Measurements from ENCODE around the gene ATP6V0C.
"Not testable (repeated sequence)": the region's sequence is repeated elsewhere in the genome, so short reads cannot be mapped to it uniquely, and the experiment has no call there.

The ATP6V0C gene

DNA sequence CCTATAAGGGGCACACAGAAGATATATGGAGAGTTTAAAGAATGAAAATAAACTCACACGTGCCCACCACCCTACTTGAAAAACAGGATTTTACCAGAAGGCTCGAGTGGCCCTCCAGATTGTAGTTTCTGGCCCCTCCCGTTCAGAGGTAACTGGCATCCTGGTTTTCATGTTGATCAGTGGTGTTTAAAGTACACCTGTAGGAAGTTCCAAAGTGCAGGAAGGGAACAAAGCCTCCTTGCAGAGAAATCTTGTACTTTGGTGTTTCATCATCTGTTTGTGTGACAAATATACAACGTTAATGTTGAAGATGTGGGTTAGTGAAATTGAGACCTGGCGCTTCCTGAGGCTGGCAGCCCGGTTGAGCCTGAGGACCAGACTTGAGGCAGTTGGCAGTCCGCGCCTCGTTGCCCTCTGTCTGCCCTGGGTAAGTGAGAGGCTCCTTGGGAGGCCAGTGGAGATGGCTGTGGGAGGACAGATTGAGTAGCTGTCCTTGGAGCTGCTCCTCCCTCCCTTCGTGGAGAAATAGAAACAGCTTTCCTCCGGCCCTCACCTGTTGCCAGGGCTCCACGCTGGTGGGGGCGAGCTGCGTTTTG, 36.6 kb downstream of the ATP6V0C start:
- H3K4me3 ChIP-seq (ENCODE audit: low read depth in 1 of 2, low read length in 2 of 2); H3K4me1 ChIP-seq (ENCODE audit: control insufficient read depth in 1 of 2, insufficient read depth in 2 of 2, low read length in 2 of 2); H3K27me3 ChIP-seq (ENCODE audit: low read depth, low read length); H3K27ac ChIP-seq (ENCODE audit: low read length); H3K9me3 ChIP-seq (ENCODE audit: control insufficient read depth in 1 of 2, low read length in 2 of 2); H3K36me3 ChIP-seq (ENCODE audit: control insufficient read depth in 1 of 2, insufficient read depth in 2 of 2, low read length in 2 of 2): not testable (repeated sequence)

DNA sequence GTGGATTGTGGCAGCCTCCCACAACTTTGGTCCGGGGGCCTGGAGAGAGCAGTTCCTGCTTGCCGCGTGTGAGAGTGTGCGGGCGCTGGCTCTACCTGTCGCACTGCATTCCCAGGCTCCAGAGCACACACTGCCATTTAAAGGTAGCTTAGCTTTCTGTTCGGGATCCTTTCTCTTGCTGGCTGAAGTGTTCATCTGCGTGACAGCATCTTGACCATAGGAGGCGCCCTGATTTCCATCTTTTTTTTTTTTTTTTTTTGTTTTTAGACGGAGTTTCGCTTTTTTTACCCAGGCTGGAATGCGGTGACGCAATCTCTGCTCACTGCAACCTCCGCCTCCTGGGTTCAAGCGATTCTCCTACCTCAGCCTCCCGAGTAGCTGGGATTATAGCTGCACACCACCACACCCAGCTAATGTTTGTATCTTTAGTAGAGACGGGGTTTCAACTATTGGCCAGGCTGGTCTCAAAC, 37.7 kb downstream of the ATP6V0C start:
- H3K4me1 ChIP-seq (ENCODE audit: control insufficient read depth in 1 of 2, insufficient read depth in 2 of 2, low read length in 2 of 2); H3K4me3 ChIP-seq (ENCODE audit: low read depth in 1 of 2, low read length in 2 of 2); H3K27me3 ChIP-seq (ENCODE audit: low read depth, low read length); H3K27ac ChIP-seq (ENCODE audit: low read length); H3K36me3 ChIP-seq (ENCODE audit: control insufficient read depth in 1 of 2, insufficient read depth in 2 of 2, low read length in 2 of 2); H3K9me3 ChIP-seq (ENCODE audit: control insufficient read depth in 1 of 2, low read length in 2 of 2): not testable (repeated sequence)

DNA sequence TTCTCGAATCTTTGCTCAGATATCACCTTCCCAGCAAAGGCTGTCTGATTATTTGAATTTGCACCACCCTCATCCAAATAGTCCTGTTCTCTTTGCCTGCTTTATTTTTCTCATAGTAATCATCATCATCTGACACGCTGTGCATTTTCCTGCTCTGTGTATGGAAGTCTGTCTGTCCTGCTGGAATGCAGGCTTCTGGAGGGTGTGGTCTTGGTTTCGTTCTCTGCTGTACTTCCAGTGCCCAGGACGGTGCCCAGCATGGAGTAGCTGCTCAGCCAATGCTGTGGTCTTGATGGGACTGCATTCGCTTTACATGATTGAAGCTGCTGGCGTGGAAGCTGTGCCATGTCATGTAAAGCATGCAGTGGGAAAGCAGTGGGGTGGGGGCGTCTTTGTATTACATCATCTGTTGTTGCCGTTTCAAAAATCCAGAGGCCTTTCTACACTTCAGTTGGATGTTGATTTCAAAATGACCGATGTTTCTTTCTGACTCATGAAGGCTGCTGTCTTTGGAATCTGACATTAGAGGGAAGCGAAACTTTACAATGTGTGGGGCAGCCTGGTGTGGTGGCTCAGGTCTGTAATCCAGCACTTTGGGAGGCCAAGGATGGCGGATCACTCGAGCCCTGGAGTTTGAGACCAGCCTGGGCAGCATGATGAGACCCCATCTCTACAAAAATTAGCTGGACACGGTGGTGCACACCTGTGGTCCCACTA, 41.1 kb downstream of the ATP6V0C start:
- not testable (repeated sequence) for H3K27me3 ChIP-seq (ENCODE audit: low read depth, low read length); H3K4me1 ChIP-seq (ENCODE audit: control insufficient read depth in 1 of 2, insufficient read depth in 2 of 2, low read length in 2 of 2); H3K4me3 ChIP-seq (ENCODE audit: low read depth in 1 of 2, low read length in 2 of 2); H3K9me3 ChIP-seq (ENCODE audit: control insufficient read depth in 1 of 2, low read length in 2 of 2); H3K27ac ChIP-seq (ENCODE audit: low read length); H3K36me3 ChIP-seq (ENCODE audit: control insufficient read depth in 1 of 2, insufficient read depth in 2 of 2, low read length in 2 of 2)

DNA sequence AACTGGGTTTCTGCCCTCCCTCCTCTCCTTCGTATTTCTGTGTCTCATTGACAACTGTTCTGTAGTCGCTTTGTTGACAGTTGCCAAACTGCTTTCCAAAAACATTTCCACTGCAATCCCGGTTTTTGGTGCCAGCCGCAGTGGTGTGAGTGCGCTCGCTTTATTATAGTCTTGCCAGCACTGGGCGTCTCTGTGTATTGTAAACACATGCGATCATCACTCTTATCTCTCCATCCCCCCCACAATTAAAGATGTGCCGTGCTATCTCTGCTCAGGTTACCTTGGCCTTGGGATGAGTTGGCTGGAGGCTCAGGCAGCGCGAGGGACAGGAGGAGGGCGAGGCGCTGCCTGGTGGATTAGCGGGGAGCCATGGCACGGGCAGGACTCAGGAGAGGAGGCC, 43.4 kb downstream of the ATP6V0C start:
- not testable (repeated sequence) for H3K4me3 ChIP-seq (ENCODE audit: low read depth in 1 of 2, low read length in 2 of 2); H3K36me3 ChIP-seq (ENCODE audit: control insufficient read depth in 1 of 2, insufficient read depth in 2 of 2, low read length in 2 of 2); H3K27me3 ChIP-seq (ENCODE audit: low read depth, low read length); H3K9me3 ChIP-seq (ENCODE audit: control insufficient read depth in 1 of 2, low read length in 2 of 2); H3K4me1 ChIP-seq (ENCODE audit: control insufficient read depth in 1 of 2, insufficient read depth in 2 of 2, low read length in 2 of 2); H3K27ac ChIP-seq (ENCODE audit: low read length)

DNA sequence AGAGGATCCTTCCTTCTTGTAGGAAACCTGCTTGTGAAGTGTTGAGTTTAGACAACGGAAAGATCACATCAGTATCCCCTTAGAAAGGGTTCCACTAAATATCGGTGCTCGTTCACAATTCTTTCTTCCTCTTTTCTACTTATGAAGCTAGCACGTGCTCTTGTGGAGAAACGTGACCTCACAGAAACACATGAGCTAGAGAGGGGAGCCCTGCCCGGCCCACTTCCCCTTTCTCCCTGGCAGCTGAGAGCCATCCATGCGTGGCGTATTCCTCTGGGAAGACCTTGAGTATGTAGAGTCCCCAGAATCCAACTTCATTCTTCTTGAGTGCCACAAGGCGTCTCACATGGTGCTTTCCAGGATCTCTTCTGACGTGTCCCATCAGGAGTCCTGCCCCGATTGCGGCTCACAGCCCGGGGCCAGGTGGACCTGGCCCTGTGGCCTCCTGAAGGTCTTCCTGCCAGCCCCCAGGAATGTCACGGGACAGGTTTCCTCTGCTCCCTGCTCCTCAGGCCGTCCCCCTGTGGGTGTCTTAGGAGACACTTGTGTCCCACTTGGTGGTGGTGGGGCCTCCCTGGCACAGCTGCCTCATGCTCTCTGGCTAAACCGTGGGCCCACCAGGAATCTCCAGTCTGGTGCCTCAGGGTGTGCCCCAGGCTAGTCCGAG, 46.5 kb downstream of the ATP6V0C start:
- not testable (repeated sequence) for H3K4me3 ChIP-seq (ENCODE audit: low read depth in 1 of 2, low read length in 2 of 2); H3K9me3 ChIP-seq (ENCODE audit: control insufficient read depth in 1 of 2, low read length in 2 of 2); H3K27ac ChIP-seq (ENCODE audit: low read length); H3K27me3 ChIP-seq (ENCODE audit: low read depth, low read length); H3K4me1 ChIP-seq (ENCODE audit: control insufficient read depth in 1 of 2, insufficient read depth in 2 of 2, low read length in 2 of 2); H3K36me3 ChIP-seq (ENCODE audit: control insufficient read depth in 1 of 2, insufficient read depth in 2 of 2, low read length in 2 of 2)

DNA sequence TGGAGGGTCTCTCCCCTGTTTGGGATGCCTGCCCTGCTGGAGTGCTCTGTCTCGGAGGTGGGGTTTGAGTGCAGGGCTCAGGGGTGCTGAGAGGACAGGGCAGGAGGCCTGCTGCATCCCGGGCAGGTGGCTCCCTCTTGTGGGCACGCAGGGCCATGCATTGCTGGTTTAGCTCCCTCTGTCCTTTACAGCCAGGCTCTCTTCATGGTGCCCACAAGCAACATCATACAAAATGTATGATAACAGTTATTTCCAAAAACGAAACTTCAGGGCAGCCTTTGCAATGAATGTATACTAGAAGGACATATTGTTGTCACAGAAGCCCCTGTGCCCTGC, 47.0 kb downstream of the ATP6V0C start:
- H3K27ac ChIP-seq (ENCODE audit: low read length); H3K9me3 ChIP-seq (ENCODE audit: control insufficient read depth in 1 of 2, low read length in 2 of 2); H3K27me3 ChIP-seq (ENCODE audit: low read depth, low read length); H3K4me3 ChIP-seq (ENCODE audit: low read depth in 1 of 2, low read length in 2 of 2); H3K4me1 ChIP-seq (ENCODE audit: control insufficient read depth in 1 of 2, insufficient read depth in 2 of 2, low read length in 2 of 2); H3K36me3 ChIP-seq (ENCODE audit: control insufficient read depth in 1 of 2, insufficient read depth in 2 of 2, low read length in 2 of 2): not testable (repeated sequence)

DNA sequence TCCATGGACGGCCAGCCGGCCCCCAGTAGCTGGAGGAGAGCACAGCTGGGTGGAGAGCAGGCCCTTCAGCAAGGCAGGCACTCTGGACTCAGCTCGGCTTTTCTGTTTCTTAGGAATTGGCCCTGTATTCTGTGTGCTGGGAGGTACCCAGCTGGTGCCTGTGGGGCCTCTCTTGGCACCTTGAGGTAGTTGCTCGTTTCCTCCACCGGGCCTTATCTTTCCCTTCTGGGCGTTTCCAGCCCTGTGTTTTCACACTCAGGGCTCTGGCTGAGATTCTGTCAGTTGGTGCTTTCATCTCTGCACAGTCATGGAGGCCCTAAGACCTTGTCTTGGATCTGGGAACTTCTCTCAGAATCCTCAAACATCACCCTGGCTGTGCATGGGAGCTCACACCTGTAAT, 53.8 kb downstream of the ATP6V0C start:
- not testable (repeated sequence) for H3K4me3 ChIP-seq (ENCODE audit: low read depth in 1 of 2, low read length in 2 of 2); H3K4me1 ChIP-seq (ENCODE audit: control insufficient read depth in 1 of 2, insufficient read depth in 2 of 2, low read length in 2 of 2)

DNA sequence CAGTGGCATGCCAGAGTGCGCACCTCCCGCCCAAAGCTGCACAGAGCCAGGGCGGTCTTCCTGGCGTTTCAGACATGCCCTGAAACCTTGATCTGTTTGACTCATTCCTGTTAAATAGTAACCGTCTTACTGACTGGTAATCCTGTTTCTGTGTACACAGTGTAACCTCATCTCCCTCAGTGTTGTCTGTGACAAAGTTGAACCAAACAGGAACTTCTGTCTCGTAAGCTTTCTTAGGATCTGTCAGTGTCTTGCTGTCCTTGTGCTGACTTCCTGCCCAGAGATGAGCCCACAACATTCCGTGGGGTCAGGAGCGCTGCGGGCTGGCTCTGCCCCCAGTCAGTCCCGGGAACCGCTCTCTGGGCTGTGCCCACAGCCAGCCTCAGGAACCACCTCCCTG, 54.8 kb downstream of the ATP6V0C start:
- not testable (repeated sequence) for H3K4me1 ChIP-seq (ENCODE audit: control insufficient read depth in 1 of 2, insufficient read depth in 2 of 2, low read length in 2 of 2); H3K27me3 ChIP-seq (ENCODE audit: low read depth, low read length); H3K27ac ChIP-seq (ENCODE audit: low read length); H3K4me3 ChIP-seq (ENCODE audit: low read depth in 1 of 2, low read length in 2 of 2); H3K9me3 ChIP-seq (ENCODE audit: control insufficient read depth in 1 of 2, low read length in 2 of 2); H3K36me3 ChIP-seq (ENCODE audit: control insufficient read depth in 1 of 2, insufficient read depth in 2 of 2, low read length in 2 of 2)

More for the DNA sequence above, 53.8 kb downstream of the ATP6V0C start:
- H3K27me3 ChIP-seq (ENCODE audit: low read depth, low read length); H3K36me3 ChIP-seq (ENCODE audit: control insufficient read depth in 1 of 2, insufficient read depth in 2 of 2, low read length in 2 of 2); H3K27ac ChIP-seq (ENCODE audit: low read length); H3K9me3 ChIP-seq (ENCODE audit: control insufficient read depth in 1 of 2, low read length in 2 of 2): not testable (repeated sequence)
